ENCODE data around the gene HDGF. TPM values are rescaled to one million over a fixed set of nuclear protein-coding genes. Genes with fewer than 3 reads are reported as not detected.

The HDGF gene
- total and polyA plus RNA-seq, 2 of the 8 experiments (the other 6 are each of a cell fraction or from before 2014, with no cell fraction given), result 145 to 391 TPM

DNA sequence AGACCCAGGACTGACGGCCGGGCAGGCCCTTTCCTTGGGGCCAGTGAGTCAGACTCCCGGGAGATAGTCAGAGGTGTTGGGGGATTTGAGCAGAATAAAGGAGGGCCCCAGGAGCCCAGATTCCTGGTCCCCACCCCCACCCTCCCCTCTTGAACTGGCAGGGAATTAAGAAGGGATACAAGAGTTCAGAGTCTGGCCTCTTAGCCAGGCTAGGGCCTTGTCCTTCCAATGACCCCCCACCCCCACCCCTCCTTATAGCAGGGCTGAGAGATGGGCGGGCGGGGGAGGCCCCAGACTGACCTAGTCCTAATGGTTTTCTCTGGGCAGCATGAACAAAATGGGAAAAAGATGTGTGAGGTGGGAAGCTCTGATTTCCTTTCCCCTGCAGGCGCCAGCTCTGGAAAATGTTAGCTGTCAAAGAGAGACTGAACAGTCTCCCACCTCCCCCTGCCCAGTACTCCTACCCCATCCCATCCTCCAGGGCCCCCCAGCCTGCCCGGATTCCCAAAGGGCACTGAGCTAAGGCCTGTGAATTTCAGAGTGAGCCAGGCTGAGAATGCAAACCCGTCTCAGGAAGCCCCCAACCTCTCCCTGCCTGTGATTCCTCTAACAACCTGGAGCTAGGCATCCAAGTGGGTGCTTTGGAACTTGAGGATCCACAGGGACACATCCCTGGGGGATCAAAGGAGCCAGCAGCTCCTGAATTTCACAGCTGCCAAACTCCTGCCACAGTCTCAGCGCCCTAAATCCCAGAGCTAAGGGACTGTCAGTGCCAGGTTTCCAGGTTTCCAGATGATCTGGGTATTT lies 40.3 kb downstream of the HDGF start:
- H3K4me1 ChIP-seq (replicated peaks in 1 of 4; ENCODE audit: control insufficient read depth in 3 of 4, insufficient read depth in 4 of 4, low read length in 3 of 4), result peaks cover 18 to 48% (median 37%) of the 10 kb centered on the region in 4 experiments
- no peaks in the 10 kb centered on the region for H3K79me1 ChIP-seq (ENCODE audit: low read depth, low read length)
- 56% methylated on average over 9 of the region's 9 CpGs; no CpG with 5 or more reads in 1 of the 2 experiments for WGBS, 2 experiments (ENCODE audit: extremely low coverage in 1 of 2, insufficient coverage in 1 of 2, insufficient read length in 1 of 2, insufficient replicate concordance in 2 of 2, low coverage in 1 of 2, low lambda C conversion rate in 2 of 2, missing lambda C conversion rate in 1 of 2)
- H2AK5ac ChIP-seq (ENCODE audit: low read depth, low read length), result no peak overlapping the region
- peak overlapping the region; percentile 44 for H3K4ac ChIP-seq (replicated peaks; ENCODE audit: insufficient read length, low read depth, low read length)
- DNase-seq (ENCODE audit: low read depth in 1 of 2, low spot score in 2 of 2) (peak in 1 of 2 experiments; percentile 51), FAIRE-seq (no peak)
- H3K9ac ChIP-seq (replicated peaks in 1 of 4; ENCODE audit: extremely low read depth in 1 of 4, low read depth in 3 of 4, low read length in 3 of 4), result no peak overlapping the region; a peak in 1 of 7 replicates
- peak overlapping the region; percentile 6; the same call in 1 of the 2 replicates for H2BK5ac ChIP-seq (ENCODE audit: low read depth, low read length)
- no peaks in the 10 kb centered on the region for H3K9me3 ChIP-seq (ENCODE audit: insufficient read depth in 2 of 2, low read depth in 1 of 2, low read length in 1 of 2)
- H3K18ac ChIP-seq (ENCODE audit: extremely low read depth, low read length), result peak overlapping the region; percentile 81
- TF ChIP-seq RXRA (IDR thresholded peaks at IDR 0.05; ENCODE audit: insufficient read depth, low read depth, low read length) (0 out of 2 replicates have a peak, but pooled peaks have one; percentile 64), SP2 (IDR thresholded peaks at IDR 0.05; ENCODE audit: low read length) (no peak), JUND (IDR thresholded peaks at IDR 0.05; ENCODE audit: low read length) (0 out of 2 replicates have a peak, but pooled peaks have one; percentile 7), TAF1 (IDR thresholded peaks at IDR 0.05; ENCODE audit: low read depth, low read length) (0 out of 2 replicates have a peak, but pooled peaks have one; percentile 16)
- 0 out of 2 replicates have a peak overlapping the region, but pooled peaks have one; percentile 9 for H2BK12ac ChIP-seq (ENCODE audit: low read depth, low read length)
- no peak overlapping the region for H3K14ac ChIP-seq (ENCODE audit: insufficient read length)
- H3K27me3 ChIP-seq (replicated peaks in 1 of 4; ENCODE audit: control insufficient read depth in 3 of 4, extremely low read depth in 1 of 4, insufficient read depth in 3 of 4, low read length in 3 of 4), result no peaks in the 10 kb centered on the region
- H4K8ac ChIP-seq (ENCODE audit: extremely low read depth, insufficient read depth, low read length), result 0 out of 2 replicates have a peak overlapping the region, but pooled peaks have one; percentile 7
- H3K56ac ChIP-seq (replicated peaks; ENCODE audit: insufficient read length, low read depth, low read length), result no peak overlapping the region
- no peaks in the 10 kb centered on the region for H3K36me3 ChIP-seq (ENCODE audit: control insufficient read depth in 2 of 4, insufficient read depth in 4 of 4, low read length in 3 of 4)
- POLR2A ChIA-PET (ENCODE audit: partially characterized antibody), result interaction anchor here (0.6 to 16.9 kb wide), 13 partner anchors 8 to 78 kb away, joined by 3 to 530 read pairs (median 7); partner anchors contain the start of genes HDGF, ISG20L2, METTL25B and NES
- CTCF ChIA-PET (ENCODE audit: partially characterized antibody), result interaction anchor here (0.6 to 66.0 kb wide), 10 partner anchors 6 to 183 kb away, joined by 3 to 4284 read pairs (median 5); partner anchors contain the start of genes CRABP2, HAPLN2, INSRR and ISG20L2
- no peaks in the 10 kb centered on the region for H3K79me2 ChIP-seq (ENCODE audit: control insufficient read depth in 1 of 2, insufficient read depth in 2 of 2, low read length in 2 of 2)
- H2BK15ac ChIP-seq (ENCODE audit: low read length), result no peak overlapping the region
- no peak overlapping the region for H2BK120ac ChIP-seq (replicated peaks; ENCODE audit: low read depth, low read length)
- H3K4me3 ChIP-seq (ENCODE audit: extremely low read depth in 1 of 4, insufficient read depth in 2 of 4, low read depth in 3 of 4, low read length in 4 of 4), result peak overlapping the region in 2 of 4 experiments; percentile 2 to 18; a peak in 3 of 8 replicates
- H3K23me2 ChIP-seq (ENCODE audit: low read depth, low read length), result peaks cover 12% of the 10 kb centered on the region; the same call in 1 of the 2 replicates
- H3K27ac ChIP-seq (ENCODE audit: low read depth, low read length), result no peak overlapping the region
- no peak overlapping the region for H3K23ac ChIP-seq (ENCODE audit: insufficient read length)
- no peak overlapping the region for H4K5ac ChIP-seq (ENCODE audit: insufficient read length, low read depth, low read length)
- H2AFZ ChIP-seq (ENCODE audit: low read length), result no peak overlapping the region
- no peaks in the 10 kb centered on the region for H4K20me1 ChIP-seq (replicated peaks in 1 of 2; ENCODE audit: control insufficient read depth in 1 of 2, insufficient read depth in 2 of 2, low read length in 2 of 2)
- H2BK20ac ChIP-seq (ENCODE audit: low read length), result 0 out of 2 replicates have a peak overlapping the region, but pooled peaks have one; percentile 32
- H4K91ac ChIP-seq (replicated peaks; ENCODE audit: insufficient read length, low read length), result no peak overlapping the region
- peak overlapping the region; percentile 46 to 77; a peak in 3 of 4 replicates for H3K4me2 ChIP-seq (ENCODE audit: insufficient read depth in 1 of 2, low read depth in 2 of 2, low read length in 2 of 2)

Data from H1 (cell line).